ENCODE measurements around the gene NCAPH2.

NCAPH2 gene

GRCh38 chr22:50473855-50474671, 34.0 kb upstream of the NCAPH2 start:
- DNase-seq (ENCODE audit: insufficient read length, low spot score) (no peak), FAIRE-seq (no peak)

- FAIRE-seq (peak; percentile 85), DNase-seq (ENCODE audit: insufficient read length, low spot score) (peak; percentile 95)
These were observed 33.0 kb upstream of the NCAPH2 start, which contains the start of gene SBF1 for GRCh38 chr22:50474710-50475651. SBF1 (minus strand) TSS chr22:50475035; CDS start chr22:50474840, 195 bp downstream.

DNA sequence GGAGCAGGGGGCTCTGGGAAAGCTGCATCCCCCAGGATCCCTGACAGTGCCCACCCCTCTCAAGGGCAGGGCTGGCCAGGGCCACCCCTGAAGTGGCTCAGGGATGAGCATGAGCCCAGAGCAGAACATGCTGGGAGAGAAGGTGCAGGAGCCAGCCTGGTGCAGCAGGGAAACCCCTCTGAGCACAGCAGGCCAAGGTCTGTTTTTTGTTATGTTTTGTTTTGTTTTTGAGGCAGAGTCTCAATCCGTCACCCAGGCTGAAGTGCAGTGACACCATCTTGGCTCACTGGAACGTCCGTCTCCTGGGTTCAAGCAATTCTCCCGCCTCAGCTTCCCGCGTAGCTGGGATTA, 32.4 kb upstream of the NCAPH2 start:
- no peak for DNase-seq (ENCODE audit: insufficient read length, low spot score)
- no peak for FAIRE-seq

- FAIRE-seq (no peak), DNase-seq (ENCODE audit: insufficient read length, low spot score) (no peak)
These were observed 31.2 kb upstream of the NCAPH2 start for GRCh38 chr22:50476868-50477267.

DNA sequence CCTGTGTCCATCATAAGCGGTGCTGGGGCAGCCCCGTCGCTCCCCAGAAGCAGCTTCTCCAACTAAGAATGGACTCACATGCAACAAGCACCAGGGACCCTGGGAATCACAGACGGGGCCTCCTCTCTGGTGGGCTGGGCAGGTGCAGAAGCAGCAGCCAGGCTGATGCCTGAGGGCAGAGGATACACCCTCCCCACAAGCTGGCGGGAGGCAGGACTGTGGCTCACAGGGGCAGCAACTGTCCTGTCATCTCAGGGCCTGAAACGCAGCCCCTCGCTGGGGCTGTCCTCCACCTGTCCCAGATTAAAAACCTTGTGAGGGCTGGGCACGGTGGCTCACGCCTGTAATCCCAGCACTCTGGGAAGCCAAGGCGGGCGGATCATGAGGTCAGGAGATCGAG, 30.1 kb upstream of the NCAPH2 start:
- DNase-seq (ENCODE audit: insufficient read length, low spot score) (no peak), FAIRE-seq (no peak)

DNA sequence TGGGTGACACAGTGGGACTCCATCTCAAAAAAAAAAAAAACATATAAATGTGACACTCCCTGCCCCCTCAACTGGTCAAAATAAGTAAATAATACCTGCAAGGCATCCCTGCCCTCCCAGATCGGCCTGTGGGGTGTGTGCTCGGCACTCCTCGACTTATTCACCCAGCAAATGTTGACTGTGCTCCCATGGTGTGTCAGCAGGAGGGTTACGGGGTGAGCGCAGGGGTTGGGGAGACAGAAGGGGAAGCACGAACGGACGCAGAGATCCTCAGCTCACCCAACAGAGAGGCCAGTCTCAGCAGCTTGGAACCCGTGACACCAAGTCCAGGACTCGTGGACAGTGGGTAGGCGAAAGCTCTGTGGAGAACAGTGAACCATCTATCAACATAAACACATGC, 28.3 kb upstream of the NCAPH2 start:
- FAIRE-seq: no peak
- no peak for DNase-seq (ENCODE audit: insufficient read length, low spot score)

- FAIRE-seq: no peak
- no peak for DNase-seq (ENCODE audit: insufficient read length, low spot score)
These were observed 27.0 kb upstream of the NCAPH2 start for GRCh38 chr22:50481045-50481439.

GRCh38 chr22:50481440-50482106, 26.5 kb upstream of the NCAPH2 start, which contains the start of gene ADM2:
ADM2 (plus strand) TSS chr22:50481543; CDS start chr22:50481848, 305 bp downstream.
- FAIRE-seq: no peak
- DNase-seq (ENCODE audit: insufficient read length, low spot score): peak; percentile 53

DNA sequence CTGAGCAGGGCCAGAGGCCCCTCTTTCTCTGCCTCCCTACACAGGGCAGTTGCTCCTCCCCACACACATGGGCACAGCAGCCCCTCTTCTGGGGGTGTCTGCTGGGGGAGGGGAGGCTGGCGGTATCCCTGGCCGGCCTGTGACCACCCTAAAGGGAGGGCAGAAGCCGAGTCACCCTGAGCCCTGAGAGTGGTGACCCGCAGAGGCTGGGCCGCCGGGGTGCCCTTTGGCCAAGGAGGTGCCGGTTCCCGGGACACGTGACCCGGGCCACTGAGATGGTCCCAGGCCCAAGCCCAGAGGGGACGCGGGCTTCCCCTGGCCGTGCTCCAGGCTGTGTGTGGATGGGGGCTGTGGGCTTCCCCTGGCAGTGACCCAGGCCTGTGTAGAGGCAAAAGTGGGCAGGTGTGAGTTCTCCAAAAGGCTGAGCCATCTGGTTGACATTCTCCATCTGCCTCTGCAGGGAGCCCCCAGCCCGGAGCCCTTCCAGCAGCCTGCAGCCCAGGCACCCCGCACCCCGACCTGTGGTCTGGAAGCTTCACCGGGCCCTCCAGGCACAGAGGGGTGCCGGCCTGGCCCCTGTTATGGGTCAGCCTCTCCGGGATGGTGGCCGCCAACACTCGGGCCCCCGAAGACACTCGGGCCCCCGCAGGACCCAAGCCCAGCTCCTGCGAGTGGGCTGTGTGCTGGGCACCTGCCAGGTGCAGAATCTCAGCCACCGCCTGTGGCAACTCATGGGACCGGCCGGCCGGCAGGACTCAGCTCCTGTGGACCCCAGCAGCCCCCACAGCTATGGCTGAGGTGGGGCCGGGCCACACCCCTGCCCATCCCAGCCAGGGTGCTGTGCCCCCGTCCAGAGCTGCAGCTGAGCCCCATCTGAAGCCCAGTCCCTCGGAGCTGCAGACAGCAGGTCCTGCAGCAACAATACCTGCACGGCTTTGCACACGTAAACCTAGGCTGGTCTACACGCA, 25.6 kb upstream of the NCAPH2 start:
- FAIRE-seq (no peak), DNase-seq (ENCODE audit: insufficient read length, low spot score) (no peak)

DNA sequence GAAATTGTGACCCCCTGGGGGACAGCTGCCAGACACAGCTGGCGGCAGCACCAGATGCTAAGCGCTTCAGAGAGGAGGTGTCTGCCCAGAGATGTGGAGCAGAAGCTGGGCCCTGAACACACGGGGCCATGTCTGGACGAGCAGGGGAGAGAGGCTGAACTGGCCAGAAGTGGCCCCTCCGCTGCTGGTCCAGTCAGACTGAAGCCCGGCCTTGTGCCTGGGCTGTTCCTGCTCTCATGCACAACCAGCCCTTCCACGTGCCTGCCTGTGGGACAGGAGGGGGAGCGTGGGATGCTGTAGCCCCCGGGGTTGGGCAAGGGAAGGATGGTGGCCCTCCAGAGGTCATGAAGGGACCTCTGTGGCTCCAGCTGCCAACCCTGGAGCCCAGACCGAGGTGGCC, 24.9 kb upstream of the NCAPH2 start:
- DNase-seq (ENCODE audit: insufficient read length, low spot score): no peak
- no peak for FAIRE-seq

- no peak for FAIRE-seq
These were observed 24.5 kb upstream of the NCAPH2 start for GRCh38 chr22:50483556-50483955.

DNA sequence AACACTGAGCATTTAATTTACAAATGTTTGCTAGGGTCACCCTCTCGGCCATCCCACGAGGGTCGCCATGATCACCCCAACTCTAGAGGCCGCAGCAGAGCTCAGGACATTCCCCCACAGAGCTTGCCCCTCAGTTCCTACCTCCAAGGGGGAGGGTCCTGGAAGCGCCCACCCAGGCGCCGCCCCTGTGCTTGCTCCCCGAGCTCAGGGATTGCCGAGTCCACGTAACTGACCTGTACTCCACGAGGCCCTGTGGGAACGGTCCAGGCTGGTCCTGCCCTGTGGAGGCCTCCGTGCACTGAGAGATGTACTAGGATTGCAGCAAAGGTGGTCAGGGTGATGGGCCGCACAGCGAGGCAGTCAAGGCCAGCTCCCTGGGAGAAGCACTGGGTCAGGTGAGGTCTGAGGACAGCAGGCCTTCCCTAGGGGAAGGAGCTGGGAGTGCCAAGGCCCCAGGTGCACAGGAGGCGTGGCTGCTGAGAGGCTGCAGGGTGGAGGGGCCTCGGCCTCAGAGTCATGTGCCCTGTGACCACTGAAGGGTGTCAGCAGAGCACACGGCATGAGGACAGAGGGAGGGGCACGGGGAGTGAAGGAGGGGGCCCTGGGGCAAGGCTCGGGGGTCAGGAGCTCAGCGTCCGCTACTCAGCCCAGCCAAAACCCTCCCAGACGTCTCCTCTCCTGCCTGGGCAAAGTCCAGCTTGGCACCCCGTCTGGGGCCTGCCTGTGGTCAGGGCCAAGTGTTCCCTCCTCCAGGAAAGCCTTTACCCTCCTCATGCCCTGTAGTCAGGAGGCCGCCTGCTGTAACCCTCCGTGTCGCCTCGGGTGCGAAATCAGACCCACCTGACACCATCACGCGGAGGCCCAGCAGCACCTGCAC, 23.8 kb upstream of the NCAPH2 start:
- FAIRE-seq: no peak
- no peak for DNase-seq (ENCODE audit: insufficient read length, low spot score)

More at GRCh38 chr22:50483556-50483955, 24.5 kb upstream of the NCAPH2 start:
- no peak for DNase-seq (ENCODE audit: insufficient read length, low spot score)

DNA sequence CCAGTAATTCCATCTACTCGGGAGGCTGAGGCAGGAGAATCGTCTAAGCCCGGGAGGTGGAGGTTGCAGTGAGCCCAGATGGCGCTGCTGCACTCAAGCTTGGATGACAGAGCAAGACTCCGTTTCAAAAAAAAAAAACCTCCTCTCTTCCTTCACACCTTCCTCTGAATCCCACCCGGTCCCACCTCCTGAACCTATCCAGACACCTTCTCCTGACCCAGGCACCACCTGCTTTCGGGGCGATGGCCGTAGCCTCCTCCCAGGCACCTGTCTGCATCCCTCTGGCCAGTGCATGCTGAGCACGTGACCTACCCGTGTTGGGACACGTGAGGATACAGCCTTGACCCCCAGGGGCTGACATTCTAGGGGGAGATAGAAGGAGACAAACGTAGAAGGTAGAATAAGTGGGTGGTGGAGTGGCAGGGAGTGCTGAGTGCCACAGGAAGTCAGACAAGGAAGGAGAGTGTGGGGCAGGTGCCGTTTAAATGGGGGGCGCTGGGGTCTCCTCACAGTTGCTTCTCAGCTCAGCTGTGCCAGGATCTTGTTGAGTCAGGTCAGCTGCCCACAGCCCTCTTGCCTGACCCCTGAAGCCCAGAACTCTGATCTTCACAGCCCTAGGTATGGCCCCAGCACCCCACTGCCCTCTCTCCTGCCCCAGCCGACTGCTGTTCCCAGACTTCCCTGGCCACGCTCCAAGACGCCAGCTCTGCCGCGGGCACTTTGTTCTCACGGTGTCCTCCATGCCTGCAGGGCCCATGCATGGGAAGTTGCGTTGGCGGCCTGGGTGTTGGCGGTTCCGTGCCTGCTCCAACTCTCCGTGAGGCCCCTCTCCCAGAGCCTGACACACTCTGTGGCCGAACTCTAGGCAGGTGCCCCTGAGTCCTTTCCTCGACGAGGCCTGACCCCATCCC, 22.5 kb upstream of the NCAPH2 start:
- DNase-seq (ENCODE audit: insufficient read length, low spot score) (no peak), FAIRE-seq (no peak)

DNA sequence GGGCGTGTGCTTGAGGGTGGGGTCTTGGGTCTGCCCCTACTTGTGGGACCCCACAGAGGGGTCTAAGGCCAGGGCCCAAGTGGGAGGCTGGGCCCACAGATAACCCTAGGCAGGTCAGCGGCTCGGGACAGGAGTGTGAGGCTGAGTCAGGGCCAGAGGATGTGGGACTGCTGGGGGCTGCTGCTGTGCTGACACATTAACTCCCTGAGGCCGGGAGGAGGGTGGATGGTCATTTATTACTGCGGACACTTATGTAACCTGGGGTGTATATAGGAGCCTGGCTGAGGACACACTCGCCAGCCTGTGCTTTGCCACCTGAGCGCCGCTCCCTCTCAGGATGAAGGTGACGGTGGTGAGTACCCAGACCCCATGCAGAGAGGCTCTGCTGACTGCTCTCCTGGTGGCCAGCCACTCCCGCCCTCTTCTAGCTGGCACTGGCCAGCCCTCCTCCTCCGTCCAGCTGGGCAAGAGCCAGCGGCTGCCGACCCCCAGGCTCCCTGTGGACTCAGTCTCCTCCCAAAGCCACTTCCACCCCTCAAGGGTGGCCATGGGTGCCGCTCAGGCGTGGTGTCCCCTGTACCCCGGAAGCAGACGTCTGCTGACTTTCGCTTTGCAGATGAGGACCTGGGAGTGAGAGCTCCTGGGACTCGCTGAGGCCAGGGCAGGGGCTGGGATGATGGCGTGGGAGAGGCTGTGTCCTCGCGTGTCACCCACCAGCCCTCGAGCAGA, 21.3 kb upstream of the NCAPH2 start, which contains the start of gene MIOX:
MIOX (plus strand) TSS at position 299 of the 729 bp plus-strand sequence; CDS start at position 338, 39 bp downstream.
- FAIRE-seq (no peak), DNase-seq (ENCODE audit: insufficient read length, low spot score) (no peak)

DNA sequence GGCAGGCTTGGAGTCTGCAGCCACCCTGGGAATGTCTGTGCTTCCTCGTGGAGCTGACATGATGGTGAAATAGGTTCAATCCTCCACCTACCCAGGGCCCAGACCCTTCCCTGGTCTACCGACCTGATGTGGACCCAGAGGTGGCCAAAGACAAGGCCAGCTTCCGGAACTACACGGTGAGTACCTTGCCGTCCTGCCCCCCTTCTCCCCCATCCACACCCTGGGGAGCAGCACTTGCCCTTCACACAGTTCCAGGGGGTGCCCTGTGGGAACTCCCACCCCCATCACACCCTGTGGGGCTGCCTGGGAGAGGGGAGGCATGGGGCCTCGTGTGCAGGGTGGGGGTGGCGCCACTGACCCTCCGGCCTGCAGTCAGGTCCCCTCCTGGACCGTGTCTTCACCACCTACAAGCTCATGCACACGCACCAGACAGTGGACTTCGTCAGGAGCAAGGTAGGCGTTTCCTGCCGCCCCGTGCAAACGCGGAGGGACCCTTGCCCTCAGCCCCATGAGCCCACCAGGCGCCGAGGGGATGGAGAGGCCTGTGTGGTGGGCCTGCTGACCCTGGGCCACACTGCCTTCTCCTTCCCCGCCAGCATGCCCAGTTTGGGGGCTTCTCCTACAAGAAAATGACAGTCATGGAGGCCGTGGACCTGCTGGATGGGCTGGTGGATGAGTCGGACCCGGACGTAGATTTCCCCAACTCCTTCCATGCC, 20.6 kb upstream of the NCAPH2 start:
- no peak for FAIRE-seq

GRCh38 chr22:50488006-50488677, 19.9 kb upstream of the NCAPH2 start:
- FAIRE-seq: no peak
- no peak for DNase-seq (ENCODE audit: insufficient read length, low spot score)

More for the DNA sequence above, 20.6 kb upstream of the NCAPH2 start:
- DNase-seq (ENCODE audit: insufficient read length, low spot score): no peak

Data from HTR-8/SVneo (cell line).